ENCODE data around the gene CPB2.

The CPB2 gene

DNA sequence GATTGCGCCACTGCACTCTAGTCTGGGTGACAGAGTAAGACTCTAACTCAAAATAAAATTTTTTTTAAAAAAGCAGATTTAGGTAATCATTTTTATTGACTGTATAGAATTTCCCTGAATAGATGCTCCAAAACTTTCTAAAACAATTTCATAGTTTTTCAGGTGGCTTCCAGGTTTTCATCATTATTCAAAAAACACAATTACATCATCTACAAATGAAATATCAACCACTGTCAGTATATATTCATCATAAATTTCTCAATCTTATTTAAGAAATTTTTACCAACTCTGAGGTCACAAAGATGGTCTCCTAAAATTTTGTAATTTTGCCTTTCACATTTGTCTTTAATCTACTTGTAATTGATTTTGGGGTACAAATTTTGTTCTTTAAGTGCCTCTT lies 100.3 kb downstream of the CPB2 start:
- no peak overlapping the region for H3K4me3 ChIP-seq (ENCODE audit: low read depth, low read length)
- TF ChIP-seq, protein P1, sequence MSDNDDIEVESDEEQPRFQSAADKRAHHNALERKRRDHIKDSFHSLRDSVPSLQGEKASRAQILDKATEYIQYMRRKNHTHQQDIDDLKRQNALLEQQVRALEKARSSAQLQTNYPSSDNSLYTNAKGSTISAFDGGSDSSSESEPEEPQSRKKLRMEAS (IDR thresholded peaks at IDR 0.05; ENCODE audit: low read depth, low read length), result no peak
- DNase-seq (ENCODE audit: low read depth), result no peak
